ENCODE data around the gene APOLD1. TPM values are rescaled to one million over a fixed set of nuclear protein-coding genes. Genes with fewer than 3 reads are reported as not detected.

The APOLD1 gene
- polyA plus RNA-seq, 1 donor from 2014 or later: 1.1 TPM

DNA sequence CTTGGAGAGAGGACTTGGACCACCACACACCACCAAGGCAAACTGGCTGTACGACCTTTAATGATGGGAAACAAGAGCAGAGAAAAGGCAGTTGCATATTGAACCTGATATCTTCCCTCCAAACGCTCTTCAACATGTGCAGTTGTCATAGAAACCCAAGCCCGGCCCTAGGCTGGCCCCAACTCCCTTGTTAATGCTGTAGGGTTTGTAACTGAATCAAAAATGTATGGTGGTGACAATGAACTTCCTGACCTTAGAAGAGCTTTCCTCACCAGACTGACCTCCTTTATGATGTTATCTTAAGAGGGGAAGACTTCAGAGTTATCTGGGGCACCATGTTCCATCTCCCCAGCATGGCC lies 12.3 kb downstream of the APOLD1 start:
- H2AFZ ChIP-seq (ENCODE audit: low read depth, low read length): no peak overlapping the region
- no peaks in the 10 kb centered on the region for H3K27me3 ChIP-seq (ENCODE audit: insufficient read depth, low read depth, low read length)
- H3K79me2 ChIP-seq (replicated peaks; ENCODE audit: insufficient read depth, low read length): no peaks in the 10 kb centered on the region
- no peaks in the 10 kb centered on the region for H3K9me2 ChIP-seq (ENCODE audit: insufficient read depth, low read length)
- no peaks in the 10 kb centered on the region for H3K36me3 ChIP-seq (ENCODE audit: insufficient read depth, low read length)
- H3K27ac ChIP-seq (ENCODE audit: low read length): no peak overlapping the region
- TF ChIP-seq RAD21 (conservative IDR thresholded peaks at IDR 0.05) (no peak), EP300 (conservative IDR thresholded peaks at IDR 0.05; ENCODE audit: poor library complexity, severe bottlenecking) (no peak)
- H3K4me3 ChIP-seq (ENCODE audit: low read length): no peak overlapping the region
- H3K9ac ChIP-seq (ENCODE audit: low read length): no peak overlapping the region
- H4K20me1 ChIP-seq (ENCODE audit: insufficient read depth): no peaks in the 10 kb centered on the region
- no peaks in the 10 kb centered on the region for H3K9me3 ChIP-seq (ENCODE audit: low read length)
- no peak overlapping the region for H3K4me2 ChIP-seq (ENCODE audit: low read length)
- no peaks in the 10 kb centered on the region for H3F3A ChIP-seq (ENCODE audit: insufficient read depth, low read length, poor library complexity, severe bottlenecking)

DNA sequence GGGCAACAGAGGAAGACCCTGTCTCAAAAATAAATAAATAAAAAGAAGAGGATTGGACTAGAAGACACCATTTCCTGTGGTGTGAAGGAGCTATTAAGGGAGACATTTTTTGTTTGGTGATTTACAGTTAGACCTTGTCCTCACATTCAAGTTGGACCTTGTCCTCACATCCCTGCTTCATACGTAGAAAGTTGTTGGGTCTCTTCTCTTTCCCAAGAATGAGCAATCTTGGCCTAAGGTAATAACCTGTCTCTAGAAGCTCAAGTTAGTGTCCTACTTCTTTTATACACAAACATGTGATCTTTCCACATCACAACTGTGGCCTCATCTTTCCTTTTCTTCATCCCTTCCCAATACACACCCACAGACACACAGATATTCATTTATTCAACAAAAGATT lies 13.0 kb downstream of the APOLD1 start:
- H3K4me3 ChIP-seq (ENCODE audit: low read length): no peak overlapping the region
- no peaks in the 10 kb centered on the region for H3F3A ChIP-seq (ENCODE audit: insufficient read depth, low read length, poor library complexity, severe bottlenecking)
- H3K79me2 ChIP-seq (replicated peaks; ENCODE audit: insufficient read depth, low read length): no peaks in the 10 kb centered on the region
- H3K9me3 ChIP-seq (ENCODE audit: low read length): no peaks in the 10 kb centered on the region
- no peak for TF ChIP-seq MXI1 (conservative IDR thresholded peaks at IDR 0.05; ENCODE audit: poor library complexity, severe bottlenecking)
- TF ChIP-seq, protein P1, sequence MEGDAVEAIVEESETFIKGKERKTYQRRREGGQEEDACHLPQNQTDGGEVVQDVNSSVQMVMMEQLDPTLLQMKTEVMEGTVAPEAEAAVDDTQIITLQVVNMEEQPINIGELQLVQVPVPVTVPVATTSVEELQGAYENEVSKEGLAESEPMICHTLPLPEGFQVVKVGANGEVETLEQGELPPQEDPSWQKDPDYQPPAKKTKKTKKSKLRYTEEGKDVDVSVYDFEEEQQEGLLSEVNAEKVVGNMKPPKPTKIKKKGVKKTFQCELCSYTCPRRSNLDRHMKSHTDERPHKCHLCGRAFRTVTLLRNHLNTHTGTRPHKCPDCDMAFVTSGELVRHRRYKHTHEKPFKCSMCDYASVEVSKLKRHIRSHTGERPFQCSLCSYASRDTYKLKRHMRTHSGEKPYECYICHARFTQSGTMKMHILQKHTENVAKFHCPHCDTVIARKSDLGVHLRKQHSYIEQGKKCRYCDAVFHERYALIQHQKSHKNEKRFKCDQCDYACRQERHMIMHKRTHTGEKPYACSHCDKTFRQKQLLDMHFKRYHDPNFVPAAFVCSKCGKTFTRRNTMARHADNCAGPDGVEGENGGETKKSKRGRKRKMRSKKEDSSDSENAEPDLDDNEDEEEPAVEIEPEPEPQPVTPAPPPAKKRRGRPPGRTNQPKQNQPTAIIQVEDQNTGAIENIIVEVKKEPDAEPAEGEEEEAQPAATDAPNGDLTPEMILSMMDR (IDR thresholded peaks at IDR 0.05; ENCODE audit: poor library complexity, severe bottlenecking): no peak
- TF ChIP-seq RAD21 (conservative IDR thresholded peaks at IDR 0.05): no peak
- TF ChIP-seq, protein P2, sequence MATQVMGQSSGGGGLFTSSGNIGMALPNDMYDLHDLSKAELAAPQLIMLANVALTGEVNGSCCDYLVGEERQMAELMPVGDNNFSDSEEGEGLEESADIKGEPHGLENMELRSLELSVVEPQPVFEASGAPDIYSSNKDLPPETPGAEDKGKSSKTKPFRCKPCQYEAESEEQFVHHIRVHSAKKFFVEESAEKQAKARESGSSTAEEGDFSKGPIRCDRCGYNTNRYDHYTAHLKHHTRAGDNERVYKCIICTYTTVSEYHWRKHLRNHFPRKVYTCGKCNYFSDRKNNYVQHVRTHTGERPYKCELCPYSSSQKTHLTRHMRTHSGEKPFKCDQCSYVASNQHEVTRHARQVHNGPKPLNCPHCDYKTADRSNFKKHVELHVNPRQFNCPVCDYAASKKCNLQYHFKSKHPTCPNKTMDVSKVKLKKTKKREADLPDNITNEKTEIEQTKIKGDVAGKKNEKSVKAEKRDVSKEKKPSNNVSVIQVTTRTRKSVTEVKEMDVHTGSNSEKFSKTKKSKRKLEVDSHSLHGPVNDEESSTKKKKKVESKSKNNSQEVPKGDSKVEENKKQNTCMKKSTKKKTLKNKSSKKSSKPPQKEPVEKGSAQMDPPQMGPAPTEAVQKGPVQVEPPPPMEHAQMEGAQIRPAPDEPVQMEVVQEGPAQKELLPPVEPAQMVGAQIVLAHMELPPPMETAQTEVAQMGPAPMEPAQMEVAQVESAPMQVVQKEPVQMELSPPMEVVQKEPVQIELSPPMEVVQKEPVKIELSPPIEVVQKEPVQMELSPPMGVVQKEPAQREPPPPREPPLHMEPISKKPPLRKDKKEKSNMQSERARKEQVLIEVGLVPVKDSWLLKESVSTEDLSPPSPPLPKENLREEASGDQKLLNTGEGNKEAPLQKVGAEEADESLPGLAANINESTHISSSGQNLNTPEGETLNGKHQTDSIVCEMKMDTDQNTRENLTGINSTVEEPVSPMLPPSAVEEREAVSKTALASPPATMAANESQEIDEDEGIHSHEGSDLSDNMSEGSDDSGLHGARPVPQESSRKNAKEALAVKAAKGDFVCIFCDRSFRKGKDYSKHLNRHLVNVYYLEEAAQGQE (IDR thresholded peaks at IDR 0.05; ENCODE audit: borderline replicate concordance): no peak
- TF ChIP-seq TAF1 (IDR thresholded peaks at IDR 0.05; ENCODE audit: low read depth): no peak
- no peak for TF ChIP-seq EZH2 (IDR thresholded peaks at IDR 0.05; ENCODE audit: borderline replicate concordance, insufficient read depth, low read length, poor library complexity, severe bottlenecking)
- no peak for TF ChIP-seq EP300 (conservative IDR thresholded peaks at IDR 0.05; ENCODE audit: poor library complexity, severe bottlenecking)
- TF ChIP-seq SMC3 (conservative IDR thresholded peaks at IDR 0.05; ENCODE audit: poor library complexity): no peak
- no peak for TF ChIP-seq POLR2AphosphoS5 (IDR thresholded peaks at IDR 0.05)
- no peaks in the 10 kb centered on the region for H3K9me2 ChIP-seq (ENCODE audit: insufficient read depth, low read length)
- no peak overlapping the region for H2AFZ ChIP-seq (ENCODE audit: low read depth, low read length)
- H3K9ac ChIP-seq (ENCODE audit: low read length): no peak overlapping the region
- no peaks in the 10 kb centered on the region for H4K20me1 ChIP-seq (ENCODE audit: insufficient read depth)
- no peak overlapping the region for H3K27ac ChIP-seq (ENCODE audit: low read length)
- no peaks in the 10 kb centered on the region for H3K36me3 ChIP-seq (ENCODE audit: insufficient read depth, low read length)
- H3K4me2 ChIP-seq (ENCODE audit: low read length): no peak overlapping the region
- H3K27me3 ChIP-seq (ENCODE audit: insufficient read depth, low read depth, low read length): no peaks in the 10 kb centered on the region

All from neural cell (in vitro differentiated cells).